HG02981 (cell line): ENCODE data around the gene MYH15.
A peak's percentile ranks its signal among the peaks of the same experiment; 100 is the strongest.

Experiments
- ATAC-seq: cut with Tn5 transposase; IDR thresholded peaks from one replicate; pipeline ENCODE4 v1.9.1; 2021; ENCODE audit warnings: mild to moderate bottlenecking, moderate library complexity; ENCODE audit not compliant: unreplicated experiment

Gene MYH15

DNA sequence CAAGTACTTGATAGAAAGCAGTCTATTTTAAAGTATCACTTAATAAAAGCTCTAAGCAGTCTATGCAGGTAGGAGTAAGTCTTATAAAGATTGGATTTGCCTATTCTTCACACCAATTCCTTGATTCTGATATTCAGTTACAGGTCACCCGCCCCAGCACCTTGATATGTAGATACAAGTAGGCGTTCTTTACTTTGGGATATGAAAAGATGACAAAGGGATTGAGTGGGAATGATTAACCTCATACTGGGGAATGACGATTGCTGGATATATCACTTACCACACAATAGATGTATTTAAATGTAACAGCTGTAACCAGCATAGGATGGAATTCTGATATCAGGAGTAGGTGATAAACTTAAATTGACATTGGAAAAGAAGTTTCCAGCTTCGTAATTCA is 166.9 kb downstream of the MYH15 start:
- no peak for ATAC-seq

DNA sequence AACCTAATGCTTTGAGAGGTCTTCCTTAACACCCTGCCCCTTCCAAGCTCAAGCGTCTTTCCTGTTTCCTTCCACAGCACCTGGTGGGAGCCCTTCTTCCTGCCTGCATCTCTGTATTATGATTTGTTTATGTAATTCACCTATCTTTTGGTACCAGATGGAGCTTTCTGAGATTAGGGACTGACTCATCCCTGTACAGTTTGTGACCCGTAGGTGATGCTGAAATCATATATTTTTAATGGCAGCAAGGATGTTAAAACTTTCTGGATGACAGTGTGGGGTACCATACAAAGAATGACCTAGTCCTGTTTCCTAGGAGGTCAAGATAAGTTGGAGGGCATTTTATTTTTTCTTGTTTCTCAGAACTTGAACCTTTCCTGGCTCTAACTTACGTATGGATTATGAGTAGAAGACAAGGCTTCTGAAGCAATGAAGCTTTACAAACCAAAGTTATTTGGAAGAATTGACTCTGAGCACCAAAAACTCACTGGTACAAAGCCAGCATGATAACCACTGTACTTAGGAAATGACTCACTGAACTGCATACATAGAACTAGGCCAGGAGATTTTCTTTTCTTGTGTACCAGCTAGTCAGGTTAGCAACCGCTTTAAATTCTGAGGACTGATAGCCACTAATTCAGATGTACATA is 167.4 kb downstream of the MYH15 start:
- peak; percentile 71 for ATAC-seq

GRCh38 chr3:108341911-108342310 is 168.5 kb downstream of the MYH15 start:
- ATAC-seq, result no peak

- ATAC-seq, result peak; percentile 46
These were observed 171.4 kb downstream of the MYH15 start for GRCh38 chr3:108338901-108339545.

DNA sequence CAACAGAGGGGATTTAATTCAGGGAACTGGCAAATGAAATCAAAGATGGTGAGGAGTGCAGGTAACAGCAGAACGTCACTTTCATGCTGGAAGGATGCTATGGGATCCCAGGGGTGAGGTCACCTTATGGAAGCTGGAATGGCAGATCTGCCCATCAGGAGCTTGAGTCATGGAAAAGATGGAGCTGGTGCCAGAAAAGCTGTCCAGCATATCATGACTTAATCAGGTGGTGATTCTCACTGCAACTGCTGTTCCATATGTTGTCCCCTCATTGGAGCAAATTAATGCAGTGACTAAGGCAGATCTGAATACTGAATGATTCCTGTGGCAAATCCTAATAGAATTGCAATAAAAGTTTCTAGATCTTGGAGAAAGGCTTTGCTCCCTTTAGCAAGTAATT is 175.7 kb downstream of the MYH15 start:
- ATAC-seq, result no peak

- ATAC-seq, result no peak
These were observed 176.4 kb downstream of the MYH15 start for GRCh38 chr3:108333961-108334360.

GRCh38 chr3:108331792-108332191 is 178.6 kb downstream of the MYH15 start:
- ATAC-seq, result no peak
